ENCODE measurements around the gene TPI1.
"Not testable (repeated sequence)": the region's sequence is repeated elsewhere in the genome, so short reads cannot be mapped to it uniquely, and the experiment has no call there.

TPI1 gene

DNA sequence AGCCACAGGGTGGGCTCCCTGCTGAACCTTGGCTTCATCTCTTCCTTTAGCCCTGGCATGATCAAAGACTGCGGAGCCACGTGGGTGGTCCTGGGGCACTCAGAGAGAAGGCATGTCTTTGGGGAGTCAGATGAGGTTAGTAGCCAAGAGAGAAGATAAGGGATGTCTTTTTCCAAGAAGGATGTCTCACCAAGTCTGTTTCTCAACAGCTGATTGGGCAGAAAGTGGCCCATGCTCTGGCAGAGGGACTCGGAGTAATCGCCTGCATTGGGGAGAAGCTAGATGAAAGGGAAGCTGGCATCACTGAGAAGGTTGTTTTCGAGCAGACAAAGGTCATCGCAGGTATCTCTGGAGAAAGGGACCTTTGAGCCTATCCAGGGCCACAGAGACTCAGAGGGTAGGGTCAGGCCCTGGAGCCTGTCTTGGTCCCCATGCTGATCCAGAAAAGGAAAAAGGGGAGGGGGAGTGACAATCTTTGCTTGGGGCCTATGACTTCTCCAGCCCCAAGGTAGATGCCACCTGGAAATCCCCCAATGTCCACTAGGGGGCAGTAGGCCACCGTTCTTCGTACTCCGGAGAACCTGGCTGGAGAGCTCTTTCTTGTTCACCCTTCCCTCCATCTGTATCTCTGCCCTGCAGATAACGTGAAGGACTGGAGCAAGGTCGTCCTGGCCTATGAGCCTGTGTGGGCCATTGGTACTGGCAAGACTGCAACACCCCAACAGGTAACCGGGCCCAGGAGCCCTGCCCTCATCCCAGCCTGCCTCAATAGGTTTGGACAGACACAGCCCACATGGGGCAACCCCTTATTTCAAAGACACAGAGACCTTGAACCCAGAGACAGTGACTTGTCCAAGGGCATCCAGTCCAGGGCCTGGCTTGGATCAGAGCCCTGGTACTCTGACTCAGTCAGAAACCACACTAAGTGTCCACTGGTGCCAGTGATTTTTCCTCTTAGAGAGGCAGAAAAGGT is 2.0 kb downstream of the TPI1 start:
- DNase-seq (ENCODE audit: low spot score) = peak; percentile 90

DNA sequence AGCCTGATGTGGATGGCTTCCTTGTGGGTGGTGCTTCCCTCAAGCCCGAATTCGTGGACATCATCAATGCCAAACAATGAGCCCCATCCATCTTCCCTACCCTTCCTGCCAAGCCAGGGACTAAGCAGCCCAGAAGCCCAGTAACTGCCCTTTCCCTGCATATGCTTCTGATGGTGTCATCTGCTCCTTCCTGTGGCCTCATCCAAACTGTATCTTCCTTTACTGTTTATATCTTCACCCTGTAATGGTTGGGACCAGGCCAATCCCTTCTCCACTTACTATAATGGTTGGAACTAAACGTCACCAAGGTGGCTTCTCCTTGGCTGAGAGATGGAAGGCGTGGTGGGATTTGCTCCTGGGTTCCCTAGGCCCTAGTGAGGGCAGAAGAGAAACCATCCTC is 3.0 kb downstream of the TPI1 start:
- DNase-seq (ENCODE audit: low spot score) = not testable (repeated sequence)

DNA sequence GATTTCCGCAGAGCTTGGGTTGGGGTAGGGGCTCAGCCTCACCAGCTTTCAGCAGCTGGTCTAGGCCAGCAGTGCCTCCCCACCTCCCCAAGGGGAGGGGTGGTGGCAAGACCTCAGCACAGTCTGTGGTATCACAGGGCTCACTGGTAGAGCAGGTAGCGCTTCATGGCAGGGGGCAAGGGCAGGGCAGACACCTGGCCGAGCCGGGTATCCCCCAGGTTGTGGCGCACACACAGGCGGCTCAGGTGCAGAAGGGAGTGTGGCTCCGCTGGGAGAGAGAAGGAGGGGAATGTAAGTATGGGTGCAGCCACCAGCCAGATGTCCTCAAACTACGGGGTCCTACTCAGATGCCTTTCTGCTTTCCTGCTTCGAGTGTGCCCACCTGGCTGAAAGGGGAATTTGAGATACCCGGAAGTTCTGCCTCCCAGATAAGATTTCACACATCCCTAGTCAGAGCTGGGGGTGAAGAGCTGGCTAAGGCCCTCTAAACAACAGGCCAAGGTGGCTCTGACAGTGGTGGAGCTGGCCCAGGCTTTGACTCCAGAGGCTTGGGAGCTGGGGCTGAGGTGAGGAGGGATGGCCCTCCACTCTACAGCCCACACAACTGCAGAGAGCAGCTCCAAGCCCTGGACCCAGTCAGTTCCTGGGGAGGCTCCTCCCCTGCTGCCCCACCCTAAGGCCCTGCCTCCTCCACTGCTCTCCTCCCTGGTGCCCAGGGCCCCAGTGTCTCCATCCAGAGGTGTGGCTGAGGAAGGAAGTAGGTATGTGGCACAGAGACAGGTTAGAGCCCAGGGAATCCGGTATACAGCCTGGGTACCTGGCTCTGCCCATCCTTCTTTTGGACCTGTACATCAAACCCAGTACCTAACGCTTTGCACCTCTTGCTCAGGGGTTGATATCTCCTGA is 4.0 kb downstream of the TPI1 start:
- peak; percentile 36 for DNase-seq (ENCODE audit: low spot score)

DNA sequence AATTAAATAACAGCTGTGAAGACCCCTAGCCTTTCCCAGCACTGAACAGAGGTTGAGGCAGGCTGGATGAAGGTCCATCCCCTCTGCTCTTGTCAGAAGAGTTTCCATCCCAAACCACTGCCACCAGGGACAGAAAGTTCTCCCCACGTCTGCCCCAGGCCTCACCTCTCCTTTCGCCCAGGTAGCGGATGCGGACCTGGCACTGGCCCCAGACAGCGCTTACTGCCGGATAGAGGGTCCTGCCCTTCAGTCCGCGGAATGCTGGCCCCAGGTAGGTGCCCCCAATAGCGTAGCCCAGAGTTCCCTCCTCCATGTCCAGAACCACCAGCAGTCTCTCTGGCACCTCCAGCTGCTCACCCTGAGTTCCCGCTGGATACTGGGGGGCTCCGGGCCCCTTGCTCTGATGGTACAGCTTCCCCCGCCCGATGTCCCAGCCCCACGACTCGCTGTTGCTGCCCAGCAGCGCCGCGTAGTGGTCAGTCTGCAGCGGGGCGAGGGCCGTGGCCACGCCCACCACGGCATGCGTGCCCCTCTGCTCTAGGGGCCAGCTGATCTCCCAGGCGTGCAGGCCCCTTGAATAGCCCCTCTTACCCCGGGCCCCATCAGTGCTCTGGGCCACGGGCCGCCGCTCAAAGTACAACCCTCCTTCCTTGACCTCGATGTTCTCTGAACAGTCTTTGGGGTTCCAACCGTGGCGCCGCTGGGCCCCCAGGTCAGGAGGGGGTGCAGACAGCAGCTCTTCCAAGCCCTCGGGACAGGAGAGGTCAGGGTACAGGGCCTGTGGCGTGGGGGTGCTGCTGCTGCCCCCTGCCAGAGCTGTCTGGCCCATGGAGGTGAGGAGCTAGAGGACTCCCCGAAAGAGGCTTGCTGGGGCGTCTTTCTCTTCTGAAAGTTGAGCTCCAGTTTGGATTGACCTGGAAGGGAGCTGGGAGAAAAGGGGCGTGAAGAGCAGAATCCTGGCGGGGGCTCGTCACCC is 5.0 kb downstream of the TPI1 start:
- DNase-seq (ENCODE audit: low spot score) = peak; percentile 85

DNA sequence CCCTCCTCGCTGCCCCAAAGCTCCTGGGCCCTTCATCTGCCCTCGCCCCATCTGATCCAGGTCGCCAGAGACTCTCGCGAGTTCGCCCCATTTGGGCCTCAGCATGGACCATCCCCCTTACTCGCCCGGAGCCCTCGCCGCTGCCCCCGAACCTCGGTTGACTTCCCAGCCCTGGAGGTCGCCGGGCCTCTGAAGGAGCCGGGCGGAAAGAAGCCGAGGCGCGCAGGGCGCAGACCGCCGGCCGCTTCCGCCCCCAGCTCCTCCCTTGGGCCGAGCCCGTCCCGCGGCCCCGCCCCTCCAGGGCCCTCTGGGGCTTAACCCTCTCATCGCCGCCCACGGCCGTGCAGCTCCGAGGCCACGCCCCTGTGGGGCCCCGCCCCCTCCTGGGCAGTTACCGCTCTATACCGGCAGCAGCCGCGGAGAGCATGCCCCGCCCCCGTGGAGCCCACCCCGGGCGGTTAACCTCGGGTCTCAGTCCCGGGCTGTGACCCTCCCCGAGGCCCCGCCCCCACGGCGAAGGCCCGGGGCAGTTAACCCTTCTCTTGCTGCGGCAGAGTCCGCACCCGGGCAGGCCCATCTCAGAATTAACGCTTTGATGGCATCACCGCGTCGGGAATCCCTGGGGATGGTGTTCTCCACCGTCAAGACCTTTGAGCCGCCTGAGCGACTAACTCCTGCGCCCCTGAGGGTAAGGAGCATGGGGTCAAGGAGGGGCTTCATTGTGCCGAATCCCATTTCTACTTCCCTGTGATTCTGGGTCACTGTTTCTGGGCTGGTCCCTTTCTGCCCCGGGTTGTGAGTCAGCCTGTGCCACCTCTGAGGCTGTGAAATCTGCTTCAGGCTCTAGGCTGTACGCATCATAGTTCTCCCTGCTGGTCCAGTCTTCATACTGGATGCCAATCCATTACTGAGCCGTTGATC is 6.0 kb downstream of the TPI1 start, which contains the start of gene SPSB2:
Gene SPSB2 (minus strand): TSS at position 210 of the 921 bp plus-strand sequence. CDS start 402 bp downstream, outside the sequence.
- DNase-seq (ENCODE audit: low spot score) = peak; percentile 98

DNA sequence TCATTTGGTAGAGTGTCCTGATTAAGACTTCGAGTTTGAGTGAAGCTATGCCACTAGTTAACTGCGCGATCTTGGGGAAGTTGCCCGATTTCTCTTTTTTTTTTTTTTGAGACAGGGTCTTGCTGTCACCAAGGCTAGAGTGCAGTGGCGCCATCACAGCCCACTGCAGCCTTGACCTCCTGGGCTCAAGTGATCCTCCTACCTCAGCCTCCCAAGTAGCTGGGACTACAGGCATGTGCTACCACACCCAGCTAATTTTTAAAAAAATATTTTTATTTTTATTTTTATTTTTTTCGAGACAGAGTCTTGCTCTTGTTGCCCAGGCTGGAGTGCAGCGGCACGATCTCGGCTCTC is 6.7 kb downstream of the TPI1 start:
- not testable (repeated sequence) for DNase-seq (ENCODE audit: low spot score)

DNA sequence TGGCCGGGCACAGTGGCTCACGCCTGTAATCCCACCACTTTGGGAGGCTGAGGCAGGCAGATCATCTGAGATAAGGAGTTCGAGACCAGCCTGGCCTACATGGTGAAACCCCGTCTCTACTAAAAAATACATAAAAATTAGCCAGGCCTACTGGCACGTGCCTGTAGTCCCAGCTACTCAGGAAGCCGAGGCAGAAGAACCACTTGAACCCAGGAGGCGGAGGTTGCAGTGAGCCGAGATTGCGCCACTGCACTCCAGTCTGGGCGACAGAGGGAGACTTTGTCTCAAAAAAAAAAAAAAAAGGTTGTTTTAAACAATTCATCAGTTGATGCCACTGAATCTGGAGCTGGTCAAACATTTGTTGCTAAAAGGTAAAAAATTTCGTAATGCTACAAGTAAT is 12.5 kb downstream of the TPI1 start:
- not testable (repeated sequence) for DNase-seq (ENCODE audit: low spot score)

DNA sequence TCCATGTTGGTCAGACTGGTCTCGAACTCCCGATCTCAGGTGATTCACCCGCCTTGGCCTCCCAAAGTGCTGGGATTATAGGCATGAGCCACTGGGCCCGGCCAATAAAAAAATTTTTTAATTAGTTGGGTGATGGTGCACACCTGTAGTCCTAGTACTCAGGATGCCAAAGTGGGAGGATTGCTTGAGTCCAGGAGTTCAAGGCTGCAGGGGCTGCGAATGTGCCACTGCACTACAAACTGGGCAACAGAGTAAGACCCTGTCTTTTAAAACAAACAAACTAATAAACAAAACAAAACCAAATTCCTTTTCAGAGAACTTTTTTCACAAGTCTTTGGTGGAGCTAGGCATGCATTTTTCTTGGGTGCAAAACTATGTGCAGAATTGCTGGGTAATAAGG is 15.9 kb downstream of the TPI1 start:
- no peak for DNase-seq (ENCODE audit: low spot score)

DNA sequence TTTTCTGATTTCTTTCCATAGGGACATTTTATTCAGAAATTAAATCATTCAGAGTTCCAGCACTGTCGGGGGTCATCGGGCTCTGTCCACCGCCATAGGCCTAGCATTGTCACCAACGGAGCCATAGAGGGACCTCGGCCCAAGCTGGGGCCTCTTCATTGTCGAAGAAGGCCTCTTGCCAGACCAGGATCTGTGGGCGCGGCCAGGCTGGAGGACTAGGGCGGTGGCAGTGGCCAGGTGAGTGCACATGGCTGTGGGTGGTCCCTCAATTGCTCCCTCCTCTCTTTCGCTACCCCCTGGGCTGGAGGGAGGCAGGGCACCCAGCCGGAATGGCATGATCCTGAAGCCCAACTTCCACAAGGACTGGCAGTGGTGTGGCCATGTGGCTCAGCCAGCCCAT is 16.4 kb downstream of the TPI1 start:
- no peak for DNase-seq (ENCODE audit: low spot score)

DNA sequence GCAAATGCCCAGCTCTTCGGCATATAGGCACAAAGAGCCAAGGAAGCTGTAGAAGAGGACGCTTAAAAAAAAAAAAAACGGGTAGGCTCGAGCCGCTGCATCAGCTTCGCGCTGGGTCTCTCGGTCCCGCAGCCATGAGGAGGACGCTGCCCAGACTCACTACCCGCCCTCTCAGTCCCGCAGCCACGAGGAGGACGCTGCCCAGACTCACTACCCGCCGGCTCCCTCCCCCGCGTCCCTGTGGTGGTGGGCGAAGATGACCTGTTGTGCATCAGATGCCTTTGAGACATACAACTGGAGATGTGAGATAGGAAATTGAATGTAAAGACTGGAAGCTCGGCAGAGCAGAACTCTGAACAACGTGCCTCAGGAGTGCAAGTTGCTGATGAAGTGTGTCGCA is 17.2 kb downstream of the TPI1 start:
- no peak for DNase-seq (ENCODE audit: low spot score)

DNA sequence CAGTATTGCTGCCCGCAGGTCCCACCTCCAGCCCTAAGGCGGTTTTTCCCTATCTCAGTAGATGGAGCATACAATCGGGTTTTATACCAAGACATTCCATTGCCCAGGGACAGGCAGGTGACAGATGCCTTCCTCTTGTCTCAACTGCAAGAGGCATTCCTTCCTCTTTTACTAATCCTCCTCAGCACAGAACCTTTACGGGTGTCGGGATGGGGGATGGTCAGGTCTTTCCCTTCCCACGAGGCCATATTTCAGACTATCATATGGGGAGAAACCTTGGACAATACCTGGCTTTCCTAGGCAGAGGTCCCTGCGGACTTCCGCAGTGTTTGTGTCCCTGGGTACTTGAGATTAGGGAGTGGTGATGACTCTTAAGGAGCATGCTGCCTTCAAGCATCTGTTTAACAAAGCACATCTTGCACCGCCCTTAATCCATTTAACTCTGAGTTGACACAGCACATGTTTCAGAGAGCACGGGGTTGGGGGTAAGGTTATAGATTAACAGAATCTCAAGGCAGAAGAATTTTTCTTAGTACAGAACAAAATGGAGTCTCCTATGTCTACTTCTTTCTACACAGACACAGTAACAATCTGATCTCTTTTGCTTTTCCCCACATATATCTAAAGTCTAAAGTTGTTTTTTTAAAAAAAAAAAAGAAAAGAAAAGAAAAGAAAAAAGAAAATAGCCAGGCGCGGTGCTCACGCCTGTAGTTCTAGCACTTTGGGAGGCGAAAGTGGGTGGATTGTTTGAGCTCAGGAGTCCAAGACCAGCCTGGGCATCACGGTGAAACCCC is 19.1 kb downstream of the TPI1 start:
- not testable (repeated sequence) for DNase-seq (ENCODE audit: low spot score)

DNA sequence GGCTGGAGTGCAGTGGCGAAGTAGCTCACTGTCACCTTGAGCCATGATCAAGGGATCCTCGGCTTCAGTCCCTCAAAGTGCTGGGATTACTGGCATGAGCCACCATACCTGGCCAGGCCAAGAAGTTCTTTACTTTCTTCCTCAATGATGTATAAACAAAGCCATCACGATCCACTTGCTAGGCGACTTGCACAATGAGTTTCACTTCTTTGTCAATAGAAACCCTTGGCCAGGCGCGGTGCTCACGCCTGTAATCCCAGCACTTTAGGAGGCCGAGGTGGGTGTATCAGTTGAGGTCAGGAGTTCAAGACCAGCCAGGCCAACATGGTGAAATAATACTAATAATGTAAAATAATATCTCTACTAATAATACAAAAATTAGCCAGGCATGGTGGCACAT is 20.1 kb downstream of the TPI1 start:
- no peak for DNase-seq (ENCODE audit: low spot score)

DNA sequence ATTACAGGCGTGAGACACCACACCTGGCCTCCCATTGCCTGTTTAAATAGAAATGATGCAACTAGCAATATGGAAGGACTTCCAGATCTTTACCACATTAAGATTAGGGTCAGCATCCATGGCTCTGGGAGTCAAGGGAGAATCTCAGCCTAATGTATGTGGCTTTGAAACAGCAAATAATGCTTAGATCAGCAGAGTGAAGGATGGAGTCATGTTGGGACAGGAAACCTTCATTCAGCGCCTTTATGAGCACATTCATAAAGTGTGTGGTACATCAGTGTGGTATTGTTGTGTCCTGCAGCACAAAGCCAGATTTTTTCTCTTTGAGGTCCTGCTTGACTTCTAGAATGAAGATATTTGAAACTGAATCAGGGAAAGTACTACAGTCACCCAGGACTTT is 21.0 kb downstream of the TPI1 start:
- no peak for DNase-seq (ENCODE audit: low spot score)

DNA sequence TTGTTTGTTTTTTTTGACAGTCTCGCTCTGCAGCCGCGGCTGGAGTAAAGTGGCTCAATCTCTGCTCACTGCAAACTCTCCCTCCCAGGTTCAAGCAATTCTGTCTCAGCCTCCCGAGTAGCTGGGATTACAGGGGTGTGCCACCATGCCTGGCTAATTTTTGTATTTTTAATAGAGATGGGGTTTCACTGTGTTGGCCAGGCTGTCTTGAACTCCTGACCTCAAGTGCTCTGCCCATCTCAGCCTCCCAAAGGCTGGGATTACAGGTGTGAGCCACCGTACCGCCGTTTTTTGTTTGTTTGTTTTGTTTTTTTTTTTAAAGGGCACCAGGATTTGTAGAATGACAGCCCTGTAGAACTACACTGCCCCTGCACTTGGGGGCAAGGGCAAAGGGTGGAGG is 21.5 kb downstream of the TPI1 start:
- not testable (repeated sequence) for DNase-seq (ENCODE audit: low spot score)

DNA sequence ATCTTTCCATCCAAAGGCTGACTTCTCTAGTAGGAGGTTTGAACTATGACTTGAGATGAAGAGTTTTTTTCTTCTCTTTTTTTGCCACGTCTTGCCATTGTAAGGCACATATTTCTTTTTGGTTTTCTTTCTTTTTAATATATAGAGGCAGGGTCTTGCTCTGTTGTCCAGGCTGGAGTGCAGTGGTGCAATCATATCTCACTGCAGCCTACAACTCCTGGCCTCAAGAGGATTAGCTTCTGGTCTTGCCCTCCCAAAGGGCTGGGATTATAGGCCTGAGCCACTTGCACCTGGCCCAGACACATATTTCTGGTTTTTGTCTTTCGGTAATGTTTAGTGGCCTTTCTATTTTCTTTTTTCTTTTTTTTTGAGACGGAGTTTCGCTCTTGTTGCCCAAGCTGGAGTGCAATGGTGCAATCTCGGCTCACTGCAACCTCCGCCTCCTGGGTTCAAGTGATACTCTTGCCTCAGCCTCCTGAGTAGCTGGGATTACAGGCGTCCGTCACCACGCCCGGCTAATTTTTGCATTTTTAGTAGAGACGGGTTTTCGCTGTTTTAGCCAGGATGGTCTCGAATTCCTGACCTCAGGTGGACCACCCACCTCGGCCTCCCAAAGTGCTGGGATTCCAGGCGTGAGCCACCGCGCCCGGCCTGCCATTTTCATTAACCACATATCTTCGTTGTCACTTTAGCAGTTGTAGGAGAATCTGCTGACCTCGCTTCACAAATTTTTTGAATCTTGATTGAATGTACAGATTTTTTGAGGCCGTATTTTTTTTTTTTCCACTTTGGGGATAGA is 22.6 kb downstream of the TPI1 start:
- not testable (repeated sequence) for DNase-seq (ENCODE audit: low spot score)

DNA sequence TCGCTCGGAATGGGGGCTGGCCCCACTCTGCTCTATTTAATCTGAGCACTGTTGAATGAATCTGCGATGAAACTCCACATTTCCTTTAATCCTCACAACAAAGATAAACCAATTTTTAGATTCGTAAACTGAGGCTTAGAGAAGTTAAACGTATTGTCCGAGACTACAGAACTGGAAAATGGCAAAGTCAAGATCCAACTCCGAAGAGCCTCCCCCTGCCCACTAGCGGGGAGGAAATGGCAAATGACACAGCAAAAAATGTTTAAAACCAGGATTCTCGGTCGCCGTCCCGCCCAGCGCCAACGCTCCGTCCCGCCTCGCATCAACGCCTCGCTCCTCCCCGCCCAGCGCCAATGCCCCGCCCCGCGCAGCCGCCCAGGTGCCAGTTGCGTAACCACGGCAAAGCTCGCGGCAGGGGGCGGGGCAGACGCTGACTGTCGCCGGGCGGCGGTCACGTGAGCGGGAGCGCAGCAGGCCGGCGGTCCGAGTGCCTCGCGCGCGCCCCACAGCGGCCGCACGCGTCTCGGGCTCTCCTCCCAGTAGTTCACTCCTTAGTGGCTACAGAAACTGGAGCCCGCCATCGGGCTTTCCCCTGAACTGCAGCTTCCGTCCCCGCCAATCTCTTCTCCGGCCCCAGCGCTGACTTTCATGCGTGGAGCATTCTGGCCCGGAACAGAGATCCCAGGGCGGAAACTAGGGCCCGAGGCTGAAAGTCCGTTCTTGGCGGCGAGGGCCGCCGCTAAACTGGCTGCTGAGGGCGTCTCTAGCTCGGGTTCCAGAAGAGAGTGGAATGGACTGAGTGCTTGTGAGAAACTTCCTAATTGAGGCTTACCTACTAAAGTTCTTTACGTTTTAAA is 23.7 kb downstream of the TPI1 start:
- DNase-seq (ENCODE audit: low spot score) = peak; percentile 98

DNA sequence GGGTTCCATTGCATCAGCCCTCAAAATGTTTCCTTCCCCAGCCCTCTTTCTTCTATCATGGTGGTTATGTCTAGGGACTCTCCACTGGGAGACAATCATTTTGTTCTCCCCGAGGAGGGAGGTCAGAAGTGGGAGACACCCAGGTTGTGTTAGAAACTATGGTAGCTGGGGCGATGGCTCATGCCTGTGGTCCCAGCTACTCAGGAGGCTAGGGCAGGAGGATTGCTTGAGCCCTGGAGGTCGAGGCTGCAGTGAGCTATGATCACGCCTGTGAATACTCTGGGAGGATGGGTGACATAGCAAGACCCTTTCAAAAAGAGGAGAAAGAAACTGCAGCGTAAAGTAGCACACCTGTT is 24.3 kb downstream of the TPI1 start:
- DNase-seq (ENCODE audit: low spot score) = no peak

DNA sequence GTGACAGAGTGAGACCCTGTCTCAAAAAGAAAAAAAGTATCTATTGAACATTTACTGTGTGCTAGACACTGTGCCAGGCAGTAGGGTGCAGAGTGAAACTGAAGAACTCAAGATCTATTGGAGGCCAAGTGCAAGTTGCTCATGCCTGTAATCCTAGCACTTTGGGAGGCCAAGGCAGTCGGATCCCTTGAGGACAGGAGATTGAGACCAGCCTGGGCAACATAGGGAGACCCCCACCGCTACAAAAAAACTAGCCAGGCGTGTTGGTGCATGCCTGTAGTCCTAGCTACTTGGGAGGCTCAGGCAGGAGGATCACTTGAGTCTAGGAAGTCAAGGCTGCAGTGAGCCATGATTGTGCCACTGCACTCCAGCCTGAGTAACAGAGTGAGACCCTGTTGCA is 25.4 kb downstream of the TPI1 start:
- not testable (repeated sequence) for DNase-seq (ENCODE audit: low spot score)
